ENCODE measurements around the gene ZNF808.
"Not testable (repeated sequence)": the region's sequence is repeated elsewhere in the genome, so short reads cannot be mapped to it uniquely, and the experiment has no call there.

ZNF808 gene

DNA sequence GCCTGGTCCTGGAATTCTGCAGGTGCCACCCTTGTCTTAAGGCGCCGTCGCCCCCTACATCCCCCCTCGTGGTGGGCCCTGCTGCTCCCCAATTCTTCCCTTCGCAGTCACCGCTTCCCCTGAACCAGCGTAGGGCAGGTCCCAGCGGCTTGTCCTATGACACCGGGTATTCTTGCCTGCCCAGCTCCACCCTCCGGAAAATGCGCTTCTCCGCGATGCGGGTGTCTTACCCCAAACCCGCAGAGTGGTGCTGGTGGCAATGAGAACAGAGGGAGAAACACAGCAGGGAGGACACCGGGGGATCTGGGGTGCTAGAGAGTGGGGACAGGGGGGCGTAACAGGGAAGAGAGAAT is 9.0 kb downstream of the ZNF808 start:
- DNase-seq = no peak

- not testable (repeated sequence) for DNase-seq
Measured at GRCh38 chr19:52538815-52539214, 11.3 kb downstream of the ZNF808 start.

DNA sequence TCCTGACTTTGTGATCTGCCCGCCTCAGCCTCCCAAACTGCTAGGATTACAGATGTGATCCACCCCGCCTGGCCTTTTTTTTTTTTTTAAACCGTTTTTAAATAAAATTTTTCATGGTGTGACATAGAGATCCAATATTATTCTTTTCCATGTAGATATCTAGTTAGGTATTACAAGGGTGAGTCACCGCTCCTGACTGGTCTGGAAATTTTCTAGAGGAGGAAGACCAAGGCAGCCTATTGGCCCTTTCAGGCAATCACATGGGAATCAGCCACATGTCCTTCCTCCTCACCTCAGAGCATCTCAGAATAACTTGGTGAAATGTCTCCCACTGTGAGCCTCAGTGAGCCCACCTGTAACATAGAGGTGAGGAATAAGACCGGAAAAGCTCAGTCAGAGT is 13.7 kb downstream of the ZNF808 start:
- DNase-seq = not testable (repeated sequence)

DNA sequence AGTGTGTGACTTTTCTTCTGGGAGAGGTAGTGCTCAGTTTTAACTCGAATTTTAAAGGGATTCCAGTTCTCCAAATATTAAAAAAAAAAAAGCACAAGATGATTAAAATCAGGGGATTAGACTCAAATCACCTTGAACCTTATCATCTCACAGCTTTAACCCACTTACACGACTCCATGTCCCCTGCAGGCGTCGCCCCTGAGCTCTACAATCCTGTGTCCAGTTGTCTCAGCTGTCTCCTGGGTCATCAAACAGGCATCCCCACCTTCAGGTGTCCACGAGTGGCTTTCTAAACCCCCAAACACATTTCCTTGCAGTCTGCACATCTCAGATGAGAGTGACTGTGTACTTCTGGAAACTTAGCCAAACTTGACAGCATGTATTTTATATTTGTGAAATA is 14.1 kb downstream of the ZNF808 start:
- DNase-seq = no peak

DNA sequence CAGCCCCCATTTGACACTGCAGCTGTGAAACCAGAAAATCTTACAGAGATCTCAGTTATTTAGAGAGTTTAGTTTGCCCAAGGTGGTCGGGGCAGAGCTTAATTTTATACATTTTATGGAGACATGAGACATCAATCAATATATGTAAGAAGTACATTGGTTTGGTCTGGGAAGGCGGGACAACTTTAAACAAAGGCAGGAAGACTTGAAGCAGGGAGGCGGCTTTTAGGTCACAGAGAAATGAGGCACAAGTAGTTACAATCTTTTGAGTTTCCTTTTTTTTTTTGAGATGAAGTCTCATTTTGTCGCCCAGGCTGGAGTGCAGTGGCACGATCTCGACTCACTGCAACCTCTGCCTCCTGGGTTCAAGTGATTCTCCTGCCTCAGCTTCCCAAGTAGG is 15.1 kb downstream of the ZNF808 start:
- not testable (repeated sequence) for DNase-seq

DNA sequence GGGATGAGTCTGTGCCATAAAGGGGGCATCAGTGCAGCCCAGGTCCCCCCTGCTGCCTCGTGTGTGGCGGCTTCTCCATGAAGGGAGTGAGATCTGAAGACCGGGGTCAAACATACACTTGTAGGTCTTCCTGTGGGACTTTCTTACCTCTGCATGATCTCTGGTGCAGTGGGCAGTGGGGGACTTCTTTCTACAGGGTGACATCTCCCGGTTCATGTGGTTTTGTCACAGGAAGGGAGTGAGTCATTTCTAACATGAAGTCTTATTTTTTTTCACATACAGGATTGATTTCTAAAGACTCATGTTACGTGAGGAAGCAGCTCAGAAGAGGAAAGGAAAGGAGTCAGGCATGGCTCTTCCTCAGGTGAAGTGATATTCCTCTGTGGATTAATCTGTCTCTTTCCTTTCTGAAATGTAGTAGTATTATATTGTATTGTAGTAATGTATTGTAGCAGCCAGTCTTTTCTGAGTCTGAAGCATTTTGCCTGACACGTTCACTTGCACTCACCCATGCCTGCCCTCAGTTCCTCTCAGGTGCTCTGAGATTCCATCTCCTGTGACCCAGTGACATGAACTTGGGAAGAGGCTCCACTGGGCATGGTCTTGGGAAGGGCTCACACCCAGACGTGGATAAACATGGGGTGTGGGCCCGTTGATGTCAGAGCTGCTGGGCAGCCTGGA is 15.7 kb downstream of the ZNF808 start:
- no peak for DNase-seq

- no peak for DNase-seq
Measured at GRCh38 chr19:52554216-52554971, 26.9 kb downstream of the ZNF808 start.

- no peak for DNase-seq
Measured at GRCh38 chr19:52557231-52557995, 29.9 kb downstream of the ZNF808 start.

DNA sequence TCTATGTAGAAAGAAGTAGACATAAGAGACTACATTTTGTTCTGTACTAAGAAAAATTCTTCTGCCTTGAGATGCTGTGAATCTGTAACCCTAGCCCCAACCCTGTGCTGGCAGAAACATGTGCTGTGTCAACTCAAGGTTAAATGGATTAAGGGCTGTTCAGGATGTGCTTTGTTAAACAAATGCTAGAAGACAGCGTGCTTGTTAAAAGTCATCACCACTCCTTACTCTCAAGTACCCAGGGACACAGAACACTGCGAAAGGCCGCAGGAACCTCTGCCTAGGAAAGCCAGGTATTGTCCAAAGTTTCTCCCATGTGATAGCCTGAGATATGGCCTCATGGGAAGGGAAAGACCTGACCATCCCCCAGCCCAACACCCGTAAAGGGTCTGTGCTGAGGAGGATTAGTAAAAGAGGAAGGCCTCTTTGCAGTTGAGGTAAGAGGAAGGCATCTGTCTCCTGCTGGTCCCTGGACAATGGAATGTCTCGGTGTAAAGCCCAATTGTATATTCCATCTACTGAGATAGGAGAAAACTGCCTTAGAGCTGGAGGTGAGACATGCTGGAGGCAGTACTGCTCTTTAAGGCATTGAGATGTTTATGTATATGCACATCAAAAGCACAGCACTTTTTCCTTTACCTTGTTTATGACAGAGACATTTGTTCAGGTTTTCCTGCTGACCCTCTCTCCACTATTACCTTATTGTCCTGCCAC is 31.4 kb downstream of the ZNF808 start:
- not testable (repeated sequence) for DNase-seq

- DNase-seq = not testable (repeated sequence)
Measured at GRCh38 chr19:52561611-52562010, 34.1 kb downstream of the ZNF808 start.

DNA sequence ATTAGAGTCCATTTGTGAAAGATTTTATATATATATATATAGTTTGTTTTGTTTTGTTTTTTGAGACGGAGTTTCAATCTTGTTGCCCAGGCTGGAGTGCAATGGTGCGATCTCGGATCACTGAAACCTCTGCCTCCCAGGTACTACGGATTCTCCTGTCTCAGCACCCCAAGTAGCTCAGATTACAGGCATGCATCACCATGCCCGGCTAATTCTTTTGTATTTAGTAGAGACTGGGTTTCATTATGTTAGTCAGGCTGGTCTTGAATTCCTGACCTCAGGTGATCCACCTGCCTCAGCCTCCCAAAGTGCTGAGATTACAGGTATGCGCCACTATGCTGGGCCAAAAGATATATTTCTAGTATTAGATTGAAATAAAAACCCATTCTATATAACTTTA is 38.7 kb downstream of the ZNF808 start:
- DNase-seq = no peak

- no peak for DNase-seq
Measured at GRCh38 chr19:52566588-52566987, 39.1 kb downstream of the ZNF808 start.

DNA sequence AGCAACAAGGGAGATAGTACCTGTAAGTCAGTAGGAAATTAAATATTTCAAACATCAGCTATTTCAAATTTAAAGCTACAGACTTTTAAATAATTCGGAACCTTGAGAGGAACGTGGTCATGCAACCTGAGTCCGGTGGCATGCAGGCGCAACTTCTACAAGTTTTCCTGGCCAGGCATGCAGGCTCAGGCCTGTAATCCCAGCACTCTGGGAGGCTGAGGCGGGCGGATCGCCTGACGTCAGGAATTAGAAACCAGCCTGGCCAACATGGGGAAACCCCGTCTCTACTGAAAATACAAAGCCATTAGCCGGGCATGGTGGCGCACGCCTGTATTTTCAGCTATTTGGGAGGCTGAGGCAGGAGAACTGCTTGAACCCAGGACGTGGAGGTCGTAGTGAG is 40.5 kb downstream of the ZNF808 start:
- no peak for DNase-seq

GRCh38 chr19:52569638-52569999 is 42.2 kb downstream of the ZNF808 start:
- not testable (repeated sequence) for DNase-seq

DNA sequence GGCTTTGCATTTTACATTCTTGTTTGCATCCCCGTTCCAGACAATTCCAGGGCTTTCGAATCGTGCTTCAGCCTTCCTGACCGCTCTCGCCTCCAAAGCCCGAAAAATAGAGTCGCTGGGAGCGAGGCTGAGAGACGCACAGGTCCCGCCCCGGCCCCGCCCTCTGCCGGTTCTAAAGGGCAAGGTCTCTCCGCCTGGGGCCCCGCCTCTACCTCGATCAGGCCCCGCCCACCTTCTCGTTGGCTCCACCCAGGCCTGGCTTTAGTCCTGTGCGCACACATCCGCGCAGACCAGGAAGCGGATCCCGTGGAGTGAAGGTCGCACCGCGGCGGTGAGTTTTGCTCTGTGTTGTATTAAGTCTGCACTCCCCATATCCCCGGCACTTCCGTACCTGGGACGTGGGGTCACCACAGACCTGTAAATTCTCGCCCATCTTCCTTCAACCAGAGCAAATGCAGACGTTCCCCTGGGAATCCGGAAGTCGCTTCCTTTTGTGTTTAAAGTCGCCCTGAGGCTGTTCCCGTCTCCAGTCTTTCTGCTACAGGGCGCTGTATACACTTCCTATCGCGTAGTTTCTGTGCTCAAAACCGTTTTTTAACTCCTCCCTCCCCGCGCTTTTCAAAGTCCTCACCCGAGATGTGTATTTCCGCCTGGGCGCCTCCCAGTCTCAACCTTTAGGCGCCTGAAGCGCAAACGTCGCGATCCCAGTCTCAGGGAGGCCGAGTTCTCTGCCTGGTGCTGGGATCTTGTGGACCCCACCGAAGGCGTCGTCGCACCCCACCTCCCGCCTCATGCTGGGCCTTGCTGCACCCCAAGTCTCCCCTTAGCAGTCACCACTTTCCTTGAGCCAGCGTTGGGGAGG is 42.8 kb downstream of the ZNF808 start, which contains the start of gene ZNF701:
Gene ZNF701 (plus strand): TSS at position 288 of the 862 bp plus-strand sequence. CDS start 3,861 bp downstream, outside the sequence.
- DNase-seq = peak; percentile 93

DNA sequence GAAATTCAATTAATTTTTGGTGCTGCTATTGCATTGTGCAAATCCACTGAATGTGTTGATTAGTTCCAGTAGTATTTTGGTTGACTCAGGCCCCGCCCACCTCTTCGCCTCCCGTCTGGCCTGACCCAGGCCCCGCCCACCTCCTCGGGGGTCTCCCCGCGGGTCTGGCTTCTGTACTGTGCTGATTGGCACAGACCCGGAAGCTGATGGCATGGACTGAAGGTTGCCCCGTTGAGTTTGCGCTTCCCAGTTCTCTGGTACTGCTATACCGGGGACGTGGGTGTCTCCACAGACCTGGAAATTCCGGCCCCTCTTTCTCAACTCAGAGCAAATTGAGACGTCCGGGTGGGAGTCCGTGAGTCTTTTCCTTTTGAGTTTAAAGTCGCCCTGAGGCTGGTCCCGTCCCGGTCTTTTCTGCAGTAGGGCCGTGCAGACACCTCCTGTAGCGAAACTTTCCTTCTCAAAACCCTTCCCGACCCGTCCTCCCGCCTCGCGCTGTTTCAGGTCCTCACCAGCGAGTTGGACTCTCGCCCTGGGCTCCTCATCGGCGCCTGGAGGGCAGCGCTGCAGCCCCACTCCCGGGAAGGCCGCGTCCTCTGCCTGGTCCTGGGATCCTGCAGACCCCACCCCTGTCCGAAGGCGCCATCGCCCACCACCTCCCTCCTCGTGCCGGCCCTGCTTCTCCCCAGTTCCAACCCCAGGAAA is 57.4 kb downstream of the ZNF808 start:
- DNase-seq = no peak

DNA sequence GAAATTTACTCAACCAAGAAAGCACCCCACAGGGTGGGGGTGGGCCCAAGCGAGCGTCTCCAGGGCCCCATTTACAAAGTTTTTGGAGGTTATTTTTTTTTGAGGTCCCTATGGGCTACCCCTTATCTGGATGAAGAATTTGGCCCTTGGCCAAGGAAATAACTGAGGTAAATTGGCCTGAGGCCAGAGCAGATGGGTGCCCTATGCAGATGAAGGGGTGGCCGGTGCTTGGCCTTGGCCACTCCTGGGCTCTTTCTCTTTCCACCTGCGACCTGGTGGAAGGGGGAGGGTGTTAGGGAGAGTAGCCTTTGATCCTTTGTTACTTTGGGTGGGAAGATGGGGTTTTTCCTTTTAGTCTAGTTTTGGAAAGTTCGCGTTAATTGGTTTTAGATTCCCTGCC is 58.1 kb downstream of the ZNF808 start:
- DNase-seq = no peak

DNA sequence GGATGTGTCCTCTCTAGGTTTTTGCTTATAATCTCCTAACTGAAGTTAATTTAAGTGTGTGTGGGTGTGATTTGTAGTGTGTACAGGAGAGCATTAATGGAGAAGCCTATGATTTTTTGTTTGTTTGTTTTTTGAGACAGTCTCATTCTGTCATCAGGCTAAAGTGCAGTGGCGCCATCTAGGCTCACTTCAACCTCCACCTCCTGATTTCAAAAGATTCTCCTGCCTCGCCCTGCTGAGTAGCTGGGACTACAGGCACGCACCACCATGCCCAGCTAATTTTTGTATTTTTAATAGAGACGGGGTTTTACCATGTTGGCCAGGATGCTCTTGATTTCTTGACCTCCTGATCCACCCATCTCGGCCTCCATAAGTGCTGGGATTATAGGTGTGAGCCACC is 63.3 kb downstream of the ZNF808 start:
- DNase-seq = no peak

- DNase-seq = no peak
Measured at GRCh38 chr19:52592301-52592700, 64.8 kb downstream of the ZNF808 start.

DNA sequence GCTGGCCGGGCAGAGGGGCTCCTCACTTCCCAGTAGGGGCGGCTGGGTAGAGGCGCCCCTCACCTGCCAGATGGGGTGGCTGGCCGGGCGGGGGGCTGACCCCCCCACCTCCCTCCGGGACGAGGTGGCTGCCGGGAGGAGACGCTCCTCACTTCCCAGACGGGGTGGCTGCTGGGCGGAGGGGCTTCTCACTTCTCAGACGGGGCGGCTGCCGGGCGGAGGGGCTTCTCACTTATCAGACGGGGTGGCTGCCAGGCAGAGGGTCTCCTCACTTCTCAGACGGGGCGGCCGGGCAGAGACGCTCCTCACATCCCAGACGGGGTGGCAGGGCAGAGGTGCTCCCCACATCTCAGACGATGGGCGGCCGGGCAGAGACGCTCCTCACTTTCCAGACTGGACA is 66.0 kb downstream of the ZNF808 start:
- DNase-seq = not testable (repeated sequence)

DNA sequence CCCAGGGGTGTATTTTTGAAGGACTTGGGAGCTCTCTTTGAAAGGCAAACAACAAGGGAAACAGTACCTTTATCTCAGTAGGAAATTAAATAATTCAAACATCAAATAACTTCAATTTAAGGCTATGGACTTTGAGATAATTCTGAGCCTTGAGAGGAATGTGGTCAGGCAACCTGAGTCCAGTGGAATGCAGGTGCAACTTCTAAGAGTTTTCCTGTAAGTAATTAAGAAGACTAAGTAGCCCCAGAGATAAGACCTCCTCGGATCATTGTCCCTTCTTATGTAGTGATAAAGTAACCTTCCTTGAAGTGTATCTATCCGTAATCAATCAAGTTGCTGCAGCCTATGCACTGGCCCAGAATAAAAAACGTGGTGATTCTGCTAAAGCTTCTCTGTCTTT is 71.8 kb downstream of the ZNF808 start:
- no peak for DNase-seq
